Retina (tissue), 1 donor: ENCODE measurements around the gene IVNS1ABP.

Source experiments
- DNase-seq: peaks from one replicate; pipeline ENCODE4 v3.0.0-alpha.2; 2016

The IVNS1ABP gene

DNA sequence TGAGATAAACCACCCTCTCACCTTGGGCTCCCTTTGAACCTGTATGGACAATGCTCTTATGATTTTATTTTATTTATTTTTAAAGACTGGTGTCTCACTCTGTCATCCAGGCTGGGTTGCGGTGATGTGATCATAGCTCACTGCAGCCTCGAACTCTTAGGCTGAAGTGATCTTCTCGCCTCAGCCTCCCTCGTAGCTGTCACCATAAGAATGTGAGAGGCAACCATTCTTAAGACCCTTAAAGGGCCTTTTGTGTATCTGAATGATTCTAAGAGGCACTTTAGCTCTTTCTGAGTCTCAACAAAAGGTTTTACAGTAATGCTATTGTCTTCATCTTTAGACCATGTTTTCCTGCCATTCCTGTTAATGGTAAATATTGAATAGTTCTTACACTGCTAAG lies 67.0 kb downstream of the IVNS1ABP start:
- no peak for DNase-seq

DNA sequence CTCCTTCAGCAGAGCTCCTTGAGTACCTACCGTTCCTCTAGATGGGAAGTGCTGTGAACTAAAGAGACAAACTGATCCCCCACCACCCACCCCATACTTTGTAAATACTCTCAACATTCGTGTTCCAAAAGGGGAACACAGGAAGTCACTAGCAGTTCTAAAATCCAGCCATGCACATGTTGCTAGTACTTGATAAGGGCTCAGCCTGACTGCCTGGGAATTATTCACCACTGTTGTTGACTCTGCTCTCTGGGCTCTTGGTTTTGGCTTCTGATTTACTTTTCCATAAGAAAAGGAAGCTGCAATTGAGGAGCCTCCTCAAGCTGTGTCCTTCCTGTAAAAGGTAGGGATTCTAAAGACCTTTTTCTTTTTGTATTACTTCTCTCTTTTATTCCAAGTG lies 67.5 kb downstream of the IVNS1ABP start:
- DNase-seq: no peak
